ENCODE results near the gene SH3PXD2A. TPM values are rescaled to one million over a fixed set of nuclear protein-coding genes. Genes with fewer than 3 reads are reported as not detected.

Gene SH3PXD2A
- total and polyA plus RNA-seq, 9 of the 15 experiments (the other 6 are each of a cell fraction or from before 2014, with no cell fraction given): 0.41 to 9.3 (median 2.5) TPM

DNA sequence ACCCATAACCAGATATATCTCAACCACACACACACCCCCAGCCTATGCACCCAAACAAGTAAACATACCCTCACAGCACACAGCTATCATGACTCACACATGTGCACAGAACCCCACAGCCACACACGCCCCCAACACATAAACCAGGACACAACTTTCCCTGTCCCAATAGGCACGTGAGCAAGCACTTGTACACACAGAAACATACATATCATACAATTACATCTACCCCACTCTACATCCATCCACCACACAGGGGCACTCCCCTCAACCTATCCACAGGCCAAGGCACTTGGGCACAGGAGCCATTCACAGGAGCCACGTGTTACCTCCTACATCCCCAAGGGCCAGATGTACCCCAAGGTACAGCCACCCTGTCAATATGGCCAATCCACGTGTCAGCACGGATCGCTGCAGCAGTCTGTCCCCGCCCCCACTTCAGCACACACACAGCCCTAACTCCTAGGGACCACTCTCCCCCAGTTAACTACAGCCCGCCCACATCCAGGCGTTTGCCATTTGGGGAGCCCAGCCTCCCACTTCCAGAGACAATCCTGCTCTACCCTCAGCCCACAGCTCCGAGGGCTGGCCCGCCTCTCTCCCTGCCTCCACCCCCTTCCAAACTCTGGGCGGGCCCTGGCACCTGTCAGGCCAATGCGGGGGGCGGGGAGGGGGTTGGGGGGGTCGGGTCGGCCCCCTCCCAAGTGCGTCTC lies 163.5 kb downstream of the SH3PXD2A start (continued):
- TF ChIP-seq, protein P1, sequence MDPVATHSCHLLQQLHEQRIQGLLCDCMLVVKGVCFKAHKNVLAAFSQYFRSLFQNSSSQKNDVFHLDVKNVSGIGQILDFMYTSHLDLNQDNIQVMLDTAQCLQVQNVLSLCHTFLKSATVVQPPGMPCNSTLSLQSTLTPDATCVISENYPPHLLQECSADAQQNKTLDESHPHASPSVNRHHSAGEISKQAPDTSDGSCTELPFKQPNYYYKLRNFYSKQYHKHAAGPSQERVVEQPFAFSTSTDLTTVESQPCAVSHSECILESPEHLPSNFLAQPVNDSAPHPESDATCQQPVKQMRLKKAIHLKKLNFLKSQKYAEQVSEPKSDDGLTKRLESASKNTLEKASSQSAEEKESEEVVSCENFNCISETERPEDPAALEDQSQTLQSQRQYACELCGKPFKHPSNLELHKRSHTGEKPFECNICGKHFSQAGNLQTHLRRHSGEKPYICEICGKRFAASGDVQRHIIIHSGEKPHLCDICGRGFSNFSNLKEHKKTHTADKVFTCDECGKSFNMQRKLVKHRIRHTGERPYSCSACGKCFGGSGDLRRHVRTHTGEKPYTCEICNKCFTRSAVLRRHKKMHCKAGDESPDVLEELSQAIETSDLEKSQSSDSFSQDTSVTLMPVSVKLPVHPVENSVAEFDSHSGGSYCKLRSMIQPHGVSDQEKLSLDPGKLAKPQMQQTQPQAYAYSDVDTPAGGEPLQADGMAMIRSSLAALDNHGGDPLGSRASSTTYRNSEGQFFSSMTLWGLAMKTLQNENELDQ (CRISPR knock-in tag; IDR thresholded peaks at IDR 0.05; ENCODE audit: borderline replicate concordance): no peak
- TF ChIP-seq PTRF (tag; IDR thresholded peaks at IDR 0.05) (no peak), FOXA1 (IDR thresholded peaks at IDR 0.05; ENCODE audit: borderline replicate concordance) (no peak), ZNF253 (CRISPR knock-in tag; conservative IDR thresholded peaks at IDR 0.05) (no peak), HNRNPK (IDR thresholded peaks at IDR 0.05; ENCODE audit: low read depth, low read length, poor library complexity, severe bottlenecking) (no peak), RAD51 (IDR thresholded peaks at IDR 0.05; ENCODE audit: borderline replicate concordance, low read depth) (peak; percentile 14; the same call in 1 of the 2 replicates), SMARCE1 (IDR thresholded peaks at IDR 0.05) (no peak), KDM1A (IDR thresholded peaks at IDR 0.05) (peak in 1 of 2 experiments; percentile 45; a peak in 1 of 4 replicates), ELF2 (CRISPR knock-in tag; IDR thresholded peaks at IDR 0.05) (no peak), MYC (IDR thresholded peaks at IDR 0.05; ENCODE audit: low read depth, low read length) (no peak; the same call in 1 of the 2 replicates), MYC (CRISPR knock-in tag; IDR thresholded peaks at IDR 0.05; ENCODE audit: borderline replicate concordance, low read depth) (no peak), ZBTB17 (CRISPR knock-in tag; IDR thresholded peaks at IDR 0.05) (no peak)
- TF ChIP-seq, protein P2, sequence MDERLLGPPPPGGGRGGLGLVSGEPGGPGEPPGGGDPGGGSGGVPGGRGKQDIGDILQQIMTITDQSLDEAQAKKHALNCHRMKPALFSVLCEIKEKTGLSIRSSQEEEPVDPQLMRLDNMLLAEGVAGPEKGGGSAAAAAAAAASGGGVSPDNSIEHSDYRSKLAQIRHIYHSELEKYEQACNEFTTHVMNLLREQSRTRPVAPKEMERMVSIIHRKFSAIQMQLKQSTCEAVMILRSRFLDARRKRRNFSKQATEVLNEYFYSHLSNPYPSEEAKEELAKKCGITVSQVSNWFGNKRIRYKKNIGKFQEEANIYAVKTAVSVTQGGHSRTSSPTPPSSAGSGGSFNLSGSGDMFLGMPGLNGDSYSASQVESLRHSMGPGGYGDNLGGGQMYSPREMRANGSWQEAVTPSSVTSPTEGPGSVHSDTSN (CRISPR knock-in tag; IDR thresholded peaks at IDR 0.05; ENCODE audit: low read depth): no peak
- TF ChIP-seq, protein P2 (tag; conservative IDR thresholded peaks at IDR 0.05; ENCODE audit: low read depth): no peak
- TF ChIP-seq, protein P3, sequence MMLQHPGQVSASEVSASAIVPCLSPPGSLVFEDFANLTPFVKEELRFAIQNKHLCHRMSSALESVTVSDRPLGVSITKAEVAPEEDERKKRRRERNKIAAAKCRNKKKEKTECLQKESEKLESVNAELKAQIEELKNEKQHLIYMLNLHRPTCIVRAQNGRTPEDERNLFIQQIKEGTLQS (IDR thresholded peaks at IDR 0.05): peak; percentile 31; the same call in 1 of the 2 replicates
- TF ChIP-seq, protein P3 (CRISPR knock-in tag; conservative IDR thresholded peaks at IDR 0.05): no peak
- TF ChIP-seq, protein P4, sequence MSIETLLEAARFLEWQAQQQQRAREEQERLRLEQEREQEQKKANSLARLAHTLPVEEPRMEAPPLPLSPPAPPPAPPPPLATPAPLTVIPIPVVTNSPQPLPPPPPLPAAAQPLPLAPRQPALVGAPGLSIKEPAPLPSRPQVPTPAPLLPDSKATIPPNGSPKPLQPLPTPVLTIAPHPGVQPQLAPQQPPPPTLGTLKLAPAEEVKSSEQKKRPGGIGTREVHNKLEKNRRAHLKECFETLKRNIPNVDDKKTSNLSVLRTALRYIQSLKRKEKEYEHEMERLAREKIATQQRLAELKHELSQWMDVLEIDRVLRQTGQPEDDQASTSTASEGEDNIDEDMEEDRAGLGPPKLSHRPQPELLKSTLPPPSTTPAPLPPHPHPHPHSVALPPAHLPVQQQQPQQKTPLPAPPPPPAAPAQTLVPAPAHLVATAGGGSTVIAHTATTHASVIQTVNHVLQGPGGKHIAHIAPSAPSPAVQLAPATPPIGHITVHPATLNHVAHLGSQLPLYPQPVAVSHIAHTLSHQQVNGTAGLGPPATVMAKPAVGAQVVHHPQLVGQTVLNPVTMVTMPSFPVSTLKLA (conservative IDR thresholded peaks at IDR 0.05): peak; percentile 82 to 84
- TF ChIP-seq, protein P5, sequence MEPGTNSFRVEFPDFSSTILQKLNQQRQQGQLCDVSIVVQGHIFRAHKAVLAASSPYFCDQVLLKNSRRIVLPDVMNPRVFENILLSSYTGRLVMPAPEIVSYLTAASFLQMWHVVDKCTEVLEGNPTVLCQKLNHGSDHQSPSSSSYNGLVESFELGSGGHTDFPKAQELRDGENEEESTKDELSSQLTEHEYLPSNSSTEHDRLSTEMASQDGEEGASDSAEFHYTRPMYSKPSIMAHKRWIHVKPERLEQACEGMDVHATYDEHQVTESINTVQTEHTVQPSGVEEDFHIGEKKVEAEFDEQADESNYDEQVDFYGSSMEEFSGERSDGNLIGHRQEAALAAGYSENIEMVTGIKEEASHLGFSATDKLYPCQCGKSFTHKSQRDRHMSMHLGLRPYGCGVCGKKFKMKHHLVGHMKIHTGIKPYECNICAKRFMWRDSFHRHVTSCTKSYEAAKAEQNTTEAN (CRISPR knock-in tag; IDR thresholded peaks at IDR 0.05): no peak
- TF ChIP-seq, protein P6, sequence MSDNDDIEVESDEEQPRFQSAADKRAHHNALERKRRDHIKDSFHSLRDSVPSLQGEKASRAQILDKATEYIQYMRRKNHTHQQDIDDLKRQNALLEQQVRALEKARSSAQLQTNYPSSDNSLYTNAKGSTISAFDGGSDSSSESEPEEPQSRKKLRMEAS (CRISPR knock-in tag; IDR thresholded peaks at IDR 0.05): peak; percentile 85

Data from K562 (cell line).